CD14-positive monocyte (primary cell): Measurements from ENCODE around the gene EXD1. TPM values are rescaled to one million over a fixed set of nuclear protein-coding genes. Genes with fewer than 3 reads are reported as not detected.

Experiments used
- DNase-seq, 3 donors: peaks; one replicate each; pipeline ENCODE4 v3.0.0-alpha.2; 2011 to 2022
- H2AFZ ChIP-seq: 2 replicates; pipeline ENCODE4 v1.6.0; 2012; ENCODE audit warnings: mild to moderate bottlenecking, low read depth, low read length, inconsistent platforms; ENCODE audit not compliant: insufficient read depth, poor library complexity, severe bottlenecking
- H3K27ac ChIP-seq, 2 donors: 1 replicate in 1 of 2; 2 replicates in 1 of 2; pipeline ENCODE4 v1.5.1; 2012 to 2013; ENCODE audit warnings: low read length in 2 of 2, control low read depth in 1 of 2, inconsistent platforms in 1 of 2, low read depth in 1 of 2, mild to moderate bottlenecking in 1 of 2
- H3K27me3 ChIP-seq, 2 donors: one replicate each; pipeline versions ENCODE4 v1.6.0 to v1.6.1; 2011 to 2013; ENCODE audit warnings: low read length in 2 of 2; ENCODE audit not compliant: control insufficient read depth in 2 of 2, insufficient read depth in 2 of 2
- H3K36me3 ChIP-seq, 2 donors: replicated peaks in 1 of 2; 1 replicate in 1 of 2; 2 replicates in 1 of 2; pipeline versions ENCODE4 v1.5.1 to v1.6.1; 2012 to 2013; ENCODE audit warnings: low read length in 2 of 2, control low read depth in 1 of 2, inconsistent platforms in 1 of 2, mild to moderate bottlenecking in 1 of 2; ENCODE audit not compliant: insufficient read depth in 2 of 2, control insufficient read depth in 1 of 2
- H3K4me1 ChIP-seq, 2 donors: 1 replicate in 1 of 2; 2 replicates in 1 of 2; pipeline versions ENCODE4 v1.5.1 to v1.6.1; 2012 to 2013; ENCODE audit warnings: low read length in 2 of 2, control low read depth in 1 of 2, inconsistent platforms in 1 of 2, mild to moderate bottlenecking in 1 of 2, moderate library complexity in 1 of 2; ENCODE audit not compliant: insufficient read depth in 2 of 2, control insufficient read depth in 1 of 2
- H3K4me2 ChIP-seq: replicated peaks from 2 replicates; pipeline ENCODE3; 2012; ENCODE audit warnings: low read length, moderate library complexity, mild to moderate bottlenecking; ENCODE audit not compliant: poor library complexity, severe bottlenecking; ENCODE audit errors: extremely low read depth
- H3K4me3 ChIP-seq, 3 experiments: fragments of 200-600 bp in 1 of 3; sonication (generic) in 1 of 3; replicated peaks in 1 of 3; 1 replicate in 2 of 3; 2 replicates in 1 of 3; pipeline ENCODE4 v1.5.1; 2011 to 2013; ENCODE audit warnings: low read length in 3 of 3, mild to moderate bottlenecking in 3 of 3, control low read depth in 2 of 3, low read depth in 2 of 3, inconsistent platforms in 1 of 3, moderate library complexity in 1 of 3
- H3K79me2 ChIP-seq: 2 replicates; pipeline ENCODE4 v1.6.0; 2012; ENCODE audit warnings: mild to moderate bottlenecking, control low read depth, inconsistent platforms, low read length, moderate library complexity; ENCODE audit not compliant: insufficient read depth
- H3K9ac ChIP-seq: 2 replicates; pipeline ENCODE4 v1.6.0; 2017; ENCODE audit warnings: low read length, mild to moderate bottlenecking; ENCODE audit not compliant: insufficient read depth, poor library complexity, severe bottlenecking
- H3K9me3 ChIP-seq, 2 donors: replicated peaks in 1 of 2; 1 replicate in 1 of 2; 2 replicates in 1 of 2; pipeline versions ENCODE4 v1.5.1 to v1.6.1; 2012 to 2013; ENCODE audit warnings: low read length in 2 of 2, control low read depth in 1 of 2; ENCODE audit not compliant: control insufficient read depth in 1 of 2, insufficient read depth in 1 of 2
- H4K20me1 ChIP-seq: 2 replicates; pipeline ENCODE4 v1.6.0; 2012; ENCODE audit warnings: mild to moderate bottlenecking, low read length, control low read depth, moderate library complexity; ENCODE audit not compliant: insufficient read depth
- H3K27ac Mint-ChIP-seq, 7 donors: one replicate each; pipeline ENCODE4 v1.8.0; 2020; ENCODE audit warnings: mild to moderate bottlenecking in 7 of 7, mixed read lengths in 7 of 7, moderate library complexity in 6 of 7, inconsistent platforms in 2 of 7
- H3K27me3 Mint-ChIP-seq, 3 donors: one replicate each; pipeline ENCODE4 v1.8.0; 2021 to 2022; ENCODE audit warnings: low read depth in 3 of 3, mild to moderate bottlenecking in 3 of 3, mixed read lengths in 3 of 3, moderate library complexity in 3 of 3, inconsistent platforms in 1 of 3
- H3K36me3 Mint-ChIP-seq, 2 donors: one replicate each; pipeline ENCODE4 v1.8.0; 2020; ENCODE audit warnings: mixed read lengths in 2 of 2, inconsistent platforms in 1 of 2, mild to moderate bottlenecking in 1 of 2
- H3K4me1 Mint-ChIP-seq: one replicate; pipeline ENCODE4 v1.8.0; 2020; ENCODE audit warnings: mild to moderate bottlenecking, mixed read lengths
- H3K4me3 Mint-ChIP-seq, 2 donors: one replicate each; pipeline ENCODE4 v1.8.0; 2020; ENCODE audit warnings: mild to moderate bottlenecking in 2 of 2, mixed read lengths in 2 of 2, moderate library complexity in 1 of 2
- H3K9me3 Mint-ChIP-seq, 7 donors: one replicate each; pipeline ENCODE4 v1.8.0; 2020 to 2022; ENCODE audit warnings: mixed read lengths in 7 of 7, mild to moderate bottlenecking in 6 of 7, moderate library complexity in 6 of 7, inconsistent platforms in 2 of 7
- CTCF ChIP-seq: fragments of 200-600 bp; IDR thresholded peaks from one replicate; pipeline ENCODE4 v1.8.0; 2022; ENCODE audit warnings: antibody characterized with exemption, mild to moderate bottlenecking
- WGBS: methylation state at CpG from one replicate; pipeline ENCODE4 v1.1.5; 2013; ENCODE audit warnings: missing lambda C conversion rate; ENCODE audit not compliant: insufficient coverage; 5-methylcytosine and 5-hydroxymethylcytosine counted together
- intact Hi-C, 2 donors: fragments of 100-400 bp; cut with micrococcal nuclease; formaldehyde crosslinking; loops; one replicate each; pipeline versions ENCODE4 v1.15.0 to v1.15.1; 2023
- polyA plus RNA-seq, 3 donors: library from polyadenylated mRNA; depleted of rRNA in 1 of 3; unstranded in 2 of 3; stranded (reverse) in 1 of 3; fragments of 300-500 nt in 2 of 3; fragments of >200 nt in 1 of 3; fragmentation: Illumina TruSeq in 2 of 3; gene quantifications; 1 replicate in 2 of 3; 2 replicates in 1 of 3; pipeline ENCODE4 v1.2.3, GENCODE V29; 2012 to 2021

The EXD1 gene
- polyA plus RNA-seq, 3 donors: 0.04 to 0.08 TPM; not detected in 1

DNA sequence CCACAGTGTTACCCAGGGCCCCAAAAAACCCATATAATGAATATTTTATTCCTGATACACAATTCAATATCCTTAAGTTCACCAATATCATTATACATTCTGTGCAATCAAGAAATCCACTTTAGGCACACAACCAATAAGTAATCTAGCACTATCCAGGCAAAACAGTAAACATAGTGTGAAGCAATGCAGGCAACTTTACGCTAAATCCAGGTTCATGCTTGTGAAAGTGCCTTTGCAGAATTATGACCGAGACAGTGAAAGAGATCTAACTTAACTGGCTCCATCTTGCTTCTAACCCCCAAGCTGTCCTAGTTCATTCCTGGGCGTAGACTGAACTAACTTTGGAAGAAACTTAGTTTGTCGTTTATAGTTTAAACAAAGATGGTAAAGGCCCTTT, 80.3 kb downstream of the EXD1 start:
- no peak for DNase-seq
- Histone ChIP-seq H3K27me3 (no peaks in the 10 kb centered on the region), H3K79me2 (no peaks in the 10 kb centered on the region), H3K36me3 (no peaks in the 10 kb centered on the region), H3K4me1 (no peaks in the 10 kb centered on the region), H2AFZ (no peak overlapping the region), H3K9me3 (no peaks in the 10 kb centered on the region), H3K9ac (no peak overlapping the region), H3K4me3 (no peak overlapping the region), H3K27ac (no peak overlapping the region), H4K20me1 (no peaks in the 10 kb centered on the region), H3K4me2 (no peak overlapping the region)
- Mint-ChIP-seq H3K4me1 (no peaks in the 10 kb centered on the region), H3K36me3 (no peaks in the 10 kb centered on the region), H3K27me3 (peaks cover 2 to 5% (median 4%) of the 10 kb centered on the region in 3 donors), H3K27ac (no peak overlapping the region), H3K4me3 (no peak overlapping the region), H3K9me3 (peaks cover 0 to 9% (median 0%) of the 10 kb centered on the region in 7 donors)
- no CpG with 5 or more reads among the region's 4 CpGs for WGBS
- intact Hi-C loops: no loop called here
- no peak for TF ChIP-seq CTCF

DNA sequence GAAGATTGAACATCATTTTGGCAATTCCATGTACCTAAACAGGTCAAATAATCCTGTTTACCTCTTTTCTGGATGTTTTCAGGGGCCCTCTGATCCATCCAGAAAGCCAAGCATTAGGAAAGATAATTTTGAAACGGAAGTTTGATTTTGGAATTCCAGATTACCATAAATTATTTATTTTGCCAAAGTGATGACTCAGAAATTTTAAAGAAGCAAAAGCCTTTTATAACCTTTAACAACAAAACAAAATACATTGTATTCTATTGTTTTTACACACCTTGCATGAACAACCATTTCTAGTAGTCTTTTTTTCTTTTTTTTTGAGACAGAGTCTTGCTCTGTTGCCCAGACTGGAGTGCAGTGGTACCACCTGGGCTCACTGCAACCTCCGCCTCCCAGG, 82.5 kb downstream of the EXD1 start:
- no peak overlapping the region for H3K4me2 ChIP-seq
- Mint-ChIP-seq H3K4me1 (no peaks in the 10 kb centered on the region), H3K27ac (no peak overlapping the region), H3K9me3 (peaks cover 0 to 9% (median under 1%) of the 10 kb centered on the region in 7 donors), H3K36me3 (no peaks in the 10 kb centered on the region), H3K27me3 (peaks cover 0 to 3% (median 0%) of the 10 kb centered on the region in 3 donors), H3K4me3 (no peak overlapping the region)
- no CpG with 5 or more reads among the region's 2 CpGs for WGBS
- H3K4me1 ChIP-seq: no peaks in the 10 kb centered on the region
- no peaks in the 10 kb centered on the region for H3K36me3 ChIP-seq
- no peak overlapping the region for H2AFZ ChIP-seq
- DNase-seq: no peak
- H3K79me2 ChIP-seq: no peaks in the 10 kb centered on the region
- no peaks in the 10 kb centered on the region for H3K9me3 ChIP-seq
- H3K4me3 ChIP-seq: no peak overlapping the region
- intact Hi-C loops: no loop called here
- TF ChIP-seq CTCF: no peak
- H3K27me3 ChIP-seq: no peaks in the 10 kb centered on the region
- H3K9ac ChIP-seq: no peak overlapping the region
- no peak overlapping the region for H3K27ac ChIP-seq
- H4K20me1 ChIP-seq: no peaks in the 10 kb centered on the region
